BLaER1 (cell line): ENCODE measurements around the gene PAQR8.

Source experiments
- H3K27ac ChIP-seq: shearing (Covaris generic); formaldehyde crosslinking; 2 replicates; pipeline ENCODE4 v1.8.1; 2022
- H3K27me3 ChIP-seq: shearing (Covaris generic); formaldehyde crosslinking; 2 replicates; pipeline ENCODE4 v1.8.1; 2022
- H3K36me3 ChIP-seq: shearing (Covaris generic); formaldehyde crosslinking; 2 replicates; pipeline ENCODE4 v1.8.1; 2022
- H3K4me1 ChIP-seq: shearing (Covaris generic); formaldehyde crosslinking; 2 replicates; pipeline ENCODE4 v1.8.1; 2022
- H3K4me2 ChIP-seq: shearing (Covaris generic); formaldehyde crosslinking; 2 replicates; pipeline ENCODE4 v1.8.1; 2022
- H3K4me3 ChIP-seq: shearing (Covaris generic); formaldehyde crosslinking; 2 replicates; pipeline ENCODE4 v1.8.1; 2022
- H3K9ac ChIP-seq: shearing (Covaris generic); formaldehyde crosslinking; 2 replicates; pipeline ENCODE4 v1.8.1; 2022
- H3K9me3 ChIP-seq: shearing (Covaris generic); formaldehyde crosslinking; 2 replicates; pipeline ENCODE4 v1.8.1; 2022
- H4K20me1 ChIP-seq: shearing (Covaris generic); formaldehyde crosslinking; 2 replicates; pipeline ENCODE4 v1.8.1; 2022
- Cebpa-rat ChIP-seq: shearing (Covaris generic); IDR thresholded peaks from 2 replicates; pipeline ENCODE4 v1.8.1; 2022

PAQR8 gene

DNA sequence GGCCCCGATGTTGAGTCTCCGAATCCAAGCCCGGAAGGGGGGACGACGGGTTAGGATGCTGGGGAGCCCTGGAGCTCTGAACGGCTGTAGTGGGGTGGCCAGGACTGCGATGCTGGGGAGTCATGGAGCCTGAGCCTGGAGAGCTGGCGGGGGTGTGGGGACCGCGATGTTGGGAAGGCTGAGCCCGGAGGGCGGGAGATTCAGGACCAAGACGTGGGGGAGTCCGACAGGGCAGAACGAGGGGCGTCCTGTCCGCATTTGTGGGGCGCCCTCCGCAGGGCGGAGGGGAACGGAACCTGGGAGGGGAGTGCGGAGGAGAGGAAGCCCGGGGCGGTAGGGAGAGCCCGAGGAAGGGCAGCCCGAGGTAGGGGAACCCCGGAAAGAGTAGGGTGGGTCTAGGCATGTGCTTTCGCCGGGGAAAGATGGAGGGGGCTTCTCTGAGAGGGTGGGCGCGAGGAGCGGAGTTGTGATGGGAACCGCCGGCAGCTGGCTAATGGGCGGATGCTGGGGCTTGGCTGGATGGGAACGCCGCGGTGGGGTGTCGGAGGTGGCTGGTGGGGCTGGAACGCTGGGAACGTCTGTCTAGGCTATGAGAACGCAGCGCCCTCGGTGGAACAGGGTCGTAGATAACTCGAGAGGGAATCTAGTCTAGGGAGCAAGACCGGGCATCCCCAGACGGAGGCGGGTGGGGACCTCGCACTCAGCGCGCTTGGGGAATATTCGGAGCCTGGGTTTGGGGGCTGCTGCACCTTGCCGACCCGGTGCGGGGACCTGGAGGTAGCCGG lies 684 bp downstream of the PAQR8 start:
- Histone ChIP-seq H3K4me3 (peak overlapping the region; percentile 97), H3K9ac (peak overlapping the region; percentile 86), H4K20me1 (peaks cover 13% of the 10 kb centered on the region; the same call in 1 of the 2 replicates), H3K36me3 (peaks cover 13% of the 10 kb centered on the region), H3K27me3 (no peaks in the 10 kb centered on the region), H3K4me2 (peak overlapping the region; percentile 99), H3K9me3 (no peaks in the 10 kb centered on the region), H3K27ac (peak overlapping the region; percentile 80), H3K4me1 (peaks cover 22% of the 10 kb centered on the region)
- no peak for TF ChIP-seq Cebpa-rat

- Histone ChIP-seq H3K9ac (peak overlapping the region; percentile 86), H3K36me3 (peaks cover 20% of the 10 kb centered on the region), H4K20me1 (peaks cover 13% of the 10 kb centered on the region; the same call in 1 of the 2 replicates), H3K4me3 (peak overlapping the region; percentile 97), H3K27me3 (no peaks in the 10 kb centered on the region), H3K27ac (peak overlapping the region; percentile 80; the same call in 1 of the 2 replicates), H3K4me2 (peak overlapping the region; percentile 99), H3K4me1 (peaks cover 22% of the 10 kb centered on the region), H3K9me3 (no peaks in the 10 kb centered on the region)
- TF ChIP-seq Cebpa-rat: no peak
These were observed 1.4 kb downstream of the PAQR8 start for GRCh38 chr6:52363228-52363867.

- Histone ChIP-seq H4K20me1 (peaks cover 13% of the 10 kb centered on the region; the same call in 1 of the 2 replicates), H3K4me2 (no peak overlapping the region), H3K27ac (no peak overlapping the region), H3K9me3 (no peaks in the 10 kb centered on the region), H3K9ac (no peak overlapping the region), H3K4me3 (no peak overlapping the region), H3K4me1 (peaks cover 18% of the 10 kb centered on the region), H3K36me3 (peaks cover 20% of the 10 kb centered on the region), H3K27me3 (no peaks in the 10 kb centered on the region)
- no peak for TF ChIP-seq Cebpa-rat
These were observed 2.7 kb downstream of the PAQR8 start for GRCh38 chr6:52364480-52365166.

DNA sequence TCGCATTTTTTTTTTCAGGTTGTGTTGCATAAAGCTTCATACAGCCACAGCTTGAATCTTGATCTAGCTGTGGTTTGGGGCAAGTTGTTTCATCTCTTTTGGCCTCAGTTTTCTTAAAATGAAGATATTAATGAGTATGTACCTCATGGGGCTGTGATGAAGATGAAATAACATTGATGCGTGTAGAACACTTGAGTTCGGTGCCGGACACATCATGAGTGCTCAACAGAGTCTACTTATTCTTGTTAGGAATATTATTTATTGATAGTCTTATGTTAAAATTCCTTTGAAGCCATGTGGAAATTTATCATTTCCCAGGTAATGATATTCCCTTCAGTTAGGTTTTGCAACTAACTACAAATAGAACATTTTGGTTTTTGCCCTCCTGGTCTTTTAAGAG lies 3.4 kb downstream of the PAQR8 start:
- Histone ChIP-seq H3K4me2 (no peak overlapping the region), H3K27me3 (no peaks in the 10 kb centered on the region), H3K36me3 (peaks cover 20% of the 10 kb centered on the region), H3K9ac (no peak overlapping the region), H4K20me1 (peaks cover 13% of the 10 kb centered on the region; the same call in 1 of the 2 replicates), H3K4me3 (no peak overlapping the region), H3K27ac (no peak overlapping the region), H3K9me3 (no peaks in the 10 kb centered on the region), H3K4me1 (peaks cover 18% of the 10 kb centered on the region)
- no peak for TF ChIP-seq Cebpa-rat

DNA sequence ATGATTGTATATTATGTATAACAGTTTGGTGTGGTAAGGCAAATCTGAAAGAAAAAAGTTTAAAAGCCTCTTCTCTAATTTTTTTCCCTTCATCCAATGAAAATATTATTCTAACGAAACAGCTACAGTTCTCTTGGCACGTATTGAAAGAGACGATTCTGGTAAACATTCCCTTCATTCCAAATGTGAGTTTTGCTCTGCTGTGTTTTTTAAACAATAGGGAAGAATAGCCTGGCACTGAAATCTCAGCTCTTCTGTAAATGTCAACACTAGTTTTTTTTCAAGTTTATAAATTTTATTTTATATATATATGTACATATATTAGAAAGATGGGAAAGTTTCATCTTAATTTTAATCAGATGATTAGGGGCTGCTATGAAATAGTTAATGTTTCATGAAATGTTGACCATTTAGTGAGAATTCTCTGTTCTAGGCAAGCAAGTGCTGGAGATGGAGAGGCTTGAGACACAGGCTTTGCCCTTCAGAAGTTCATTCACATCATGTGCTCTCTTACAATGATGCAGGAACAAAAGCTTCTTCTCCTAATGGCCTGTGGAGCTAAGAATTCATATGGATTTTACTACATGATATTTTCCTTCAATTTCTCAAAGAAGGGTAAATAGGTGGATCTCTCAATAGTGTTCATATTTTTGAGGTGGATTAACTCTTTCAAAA lies 4.1 kb downstream of the PAQR8 start:
- Histone ChIP-seq H3K4me2 (no peak overlapping the region), H3K4me3 (no peak overlapping the region), H3K9me3 (no peaks in the 10 kb centered on the region), H3K4me1 (peaks cover 18% of the 10 kb centered on the region), H3K36me3 (peaks cover 20% of the 10 kb centered on the region), H4K20me1 (peaks cover 13% of the 10 kb centered on the region; the same call in 1 of the 2 replicates), H3K27me3 (no peaks in the 10 kb centered on the region), H3K27ac (no peak overlapping the region), H3K9ac (no peak overlapping the region)
- no peak for TF ChIP-seq Cebpa-rat

DNA sequence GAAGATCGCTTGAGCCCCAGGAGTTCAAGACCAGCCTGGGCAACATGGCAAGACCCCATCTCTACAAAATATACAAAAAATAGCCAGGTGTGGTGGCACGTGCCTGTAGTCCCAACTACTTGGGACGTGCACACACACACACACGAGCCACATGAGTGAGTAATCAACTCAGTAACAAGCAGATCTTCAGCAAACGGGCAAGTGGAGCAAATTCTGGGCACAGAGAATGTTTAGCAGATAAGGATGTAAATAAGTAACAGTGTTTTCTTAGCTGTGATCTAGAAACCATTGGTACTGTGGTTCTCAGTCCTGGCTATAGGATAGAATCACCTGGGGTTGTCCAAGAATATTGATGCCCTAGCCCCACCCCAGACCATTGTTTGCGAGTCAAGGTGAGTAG lies 6.1 kb downstream of the PAQR8 start:
- no peak for TF ChIP-seq Cebpa-rat
- Histone ChIP-seq H3K9me3 (no peaks in the 10 kb centered on the region), H3K36me3 (peaks cover 25% of the 10 kb centered on the region), H3K4me1 (peaks cover 8% of the 10 kb centered on the region), H3K27me3 (no peaks in the 10 kb centered on the region), H3K4me2 (no peak overlapping the region), H3K9ac (no peak overlapping the region), H4K20me1 (peaks cover 10% of the 10 kb centered on the region; the same call in 1 of the 2 replicates), H3K4me3 (no peak overlapping the region), H3K27ac (no peak overlapping the region)

GRCh38 chr6:52369234-52369633 lies 7.3 kb downstream of the PAQR8 start:
- H3K9me3 ChIP-seq: no peaks in the 10 kb centered on the region
- no peak overlapping the region for H3K9ac ChIP-seq
- H3K4me2 ChIP-seq: no peak overlapping the region
- H3K27ac ChIP-seq: no peak overlapping the region
- no peaks in the 10 kb centered on the region for H3K27me3 ChIP-seq
- peaks cover 33% of the 10 kb centered on the region for H3K36me3 ChIP-seq
- no peaks in the 10 kb centered on the region for H3K4me1 ChIP-seq
- TF ChIP-seq Cebpa-rat: no peak
- 0 out of 2 replicates have a peak, but pooled peaks cover 5% of the 10 kb centered on the region for H4K20me1 ChIP-seq
- H3K4me3 ChIP-seq: no peak overlapping the region

DNA sequence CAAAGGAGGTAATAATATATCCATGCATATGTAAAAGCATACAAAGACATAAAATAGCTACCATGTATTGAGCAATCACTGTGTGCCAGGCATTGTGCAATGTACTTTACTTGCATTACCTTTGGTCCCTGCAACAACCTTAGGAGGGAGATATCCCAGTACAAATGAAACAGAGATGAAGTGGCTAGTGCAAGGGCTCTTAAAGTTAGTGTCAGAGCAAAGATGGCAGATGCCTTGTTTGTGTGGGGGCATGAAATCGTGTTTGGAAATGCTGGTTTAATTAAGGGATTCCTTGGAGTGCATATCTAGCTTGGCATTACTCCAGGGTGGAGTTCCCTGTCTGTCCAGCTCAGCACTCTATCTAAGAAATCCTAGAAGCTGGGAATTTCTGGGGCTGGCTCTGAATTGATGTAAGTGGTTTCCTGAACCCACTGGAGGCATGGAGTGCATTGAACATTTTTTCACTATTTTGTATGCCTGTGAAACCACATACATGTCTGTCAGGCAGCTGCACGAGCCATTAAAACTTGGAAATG lies 9.8 kb downstream of the PAQR8 start:
- 0 out of 2 replicates have a peak, but pooled peaks cover 3% of the 10 kb centered on the region for H4K20me1 ChIP-seq
- peaks cover 29% of the 10 kb centered on the region for H3K36me3 ChIP-seq
- TF ChIP-seq Cebpa-rat: peak; percentile 14; the same call in 1 of the 2 replicates
- no peak overlapping the region for H3K4me3 ChIP-seq
- no peak overlapping the region for H3K9ac ChIP-seq
- no peak overlapping the region for H3K27ac ChIP-seq
- H3K9me3 ChIP-seq: no peaks in the 10 kb centered on the region
- H3K4me2 ChIP-seq: no peak overlapping the region
- H3K27me3 ChIP-seq: no peaks in the 10 kb centered on the region
- H3K4me1 ChIP-seq: peaks cover 2% of the 10 kb centered on the region; the same call in 1 of the 2 replicates

DNA sequence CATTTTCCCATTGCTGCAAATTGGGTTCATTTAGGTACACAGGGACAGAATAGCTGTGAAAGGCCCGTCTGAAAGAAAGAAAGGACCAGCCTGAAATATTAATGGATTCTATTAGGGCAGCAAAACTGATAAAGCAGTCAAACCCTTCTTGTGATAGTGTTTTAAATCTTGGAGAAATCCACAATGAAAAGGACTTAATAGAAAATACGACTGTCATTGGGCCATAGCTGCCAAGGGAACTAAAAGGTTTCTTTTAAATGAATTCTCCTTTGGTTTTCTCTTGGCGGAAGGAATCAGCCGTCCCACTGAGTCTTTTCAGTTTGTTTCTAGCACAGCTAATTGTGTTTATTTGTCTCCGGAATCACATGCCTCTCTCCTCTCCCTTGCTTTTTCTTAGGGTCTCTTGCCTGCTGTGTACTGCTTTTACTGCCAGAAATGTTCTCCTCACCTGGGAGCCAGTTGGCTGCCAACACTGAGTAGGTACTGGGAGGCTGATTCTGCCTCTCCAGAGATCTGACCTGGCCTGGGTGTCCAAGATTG lies 11.3 kb downstream of the PAQR8 start:
- no peak overlapping the region for H3K4me2 ChIP-seq
- no peak overlapping the region for H3K27ac ChIP-seq
- no peak for TF ChIP-seq Cebpa-rat
- H4K20me1 ChIP-seq: 0 out of 2 replicates have a peak, but pooled peaks cover 4% of the 10 kb centered on the region
- no peak overlapping the region for H3K9ac ChIP-seq
- no peaks in the 10 kb centered on the region for H3K27me3 ChIP-seq
- H3K9me3 ChIP-seq: no peaks in the 10 kb centered on the region
- peaks cover 16% of the 10 kb centered on the region; the same call in 1 of the 2 replicates for H3K4me1 ChIP-seq
- peaks cover 17% of the 10 kb centered on the region for H3K36me3 ChIP-seq
- no peak overlapping the region for H3K4me3 ChIP-seq
